HG03469 (cell line): ENCODE results near the gene CCDC170.

ENCODE experiments used
- ATAC-seq: cut with Tn5 transposase; IDR thresholded peaks from one replicate; pipeline ENCODE4 v1.9.1; 2021; ENCODE audit warnings: mild to moderate bottlenecking, moderate library complexity, moderate number of reproducible peaks; ENCODE audit not compliant: unreplicated experiment

Gene CCDC170

GRCh38 chr6:151616091-151616513, 122.3 kb downstream of the CCDC170 start:
- ATAC-seq = no peak

- no peak for ATAC-seq
These were observed 122.8 kb downstream of the CCDC170 start for GRCh38 chr6:151616600-151616999.

DNA sequence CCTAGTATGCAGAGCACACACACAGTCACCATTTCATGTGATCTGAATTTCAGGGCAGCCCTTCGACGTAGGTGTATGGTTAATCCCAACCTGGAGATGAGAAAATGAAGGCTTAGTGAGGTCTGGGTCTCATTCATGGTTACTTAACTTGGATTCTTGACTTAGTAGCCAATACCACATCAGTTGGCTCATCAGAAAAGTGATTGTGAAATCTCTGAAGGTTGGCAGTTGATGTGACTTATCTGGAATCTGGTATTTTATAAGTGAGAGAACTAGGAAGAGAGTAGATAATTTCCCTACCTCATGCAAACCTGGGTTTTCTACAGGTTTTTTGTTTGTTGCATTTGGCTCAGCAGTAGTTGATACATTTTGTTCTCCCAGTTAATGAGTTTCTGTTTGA, 123.7 kb downstream of the CCDC170 start:
- no peak for ATAC-seq

DNA sequence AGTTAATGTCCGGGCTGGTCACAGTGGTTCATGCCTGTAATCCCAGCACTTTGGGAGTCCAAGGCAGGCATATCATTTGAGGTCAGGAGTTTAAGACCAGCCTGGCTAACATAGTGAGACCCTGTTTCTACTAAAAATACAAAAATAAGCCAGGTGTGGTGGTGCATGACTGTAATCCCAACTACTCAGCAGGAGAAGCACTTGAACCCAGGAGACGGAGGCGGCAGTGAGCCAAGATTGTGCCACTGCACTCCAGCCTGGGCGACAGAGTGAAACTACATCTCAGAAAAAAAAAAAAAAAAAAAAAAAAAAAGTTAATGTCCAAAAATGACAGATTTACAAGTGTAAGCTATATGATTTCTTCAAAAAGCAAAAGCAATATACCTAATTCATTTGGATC, 124.9 kb downstream of the CCDC170 start:
- no peak for ATAC-seq

GRCh38 chr6:151620179-151620578, 126.4 kb downstream of the CCDC170 start:
- no peak for ATAC-seq

DNA sequence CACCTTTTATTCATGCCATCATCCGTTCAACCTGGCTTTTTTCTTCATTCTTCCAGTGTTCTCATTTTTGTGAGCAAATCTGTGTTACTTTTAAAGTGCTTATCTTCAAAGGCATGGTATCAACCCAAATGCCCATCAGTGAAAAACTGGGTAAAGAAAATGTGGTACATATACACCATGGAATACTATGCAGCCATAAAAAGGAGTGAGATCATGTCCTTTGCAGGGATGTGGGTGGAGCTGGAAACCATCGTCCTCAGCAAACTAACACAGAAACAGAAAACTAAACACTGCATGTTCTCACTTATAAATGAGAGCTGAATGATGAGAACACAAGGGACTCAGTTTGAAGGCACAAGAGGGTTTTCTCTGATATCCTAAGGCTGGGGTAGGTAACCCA, 130.3 kb downstream of the CCDC170 start:
- ATAC-seq = no peak

GRCh38 chr6:151624481-151624880, 130.7 kb downstream of the CCDC170 start:
- ATAC-seq = no peak

DNA sequence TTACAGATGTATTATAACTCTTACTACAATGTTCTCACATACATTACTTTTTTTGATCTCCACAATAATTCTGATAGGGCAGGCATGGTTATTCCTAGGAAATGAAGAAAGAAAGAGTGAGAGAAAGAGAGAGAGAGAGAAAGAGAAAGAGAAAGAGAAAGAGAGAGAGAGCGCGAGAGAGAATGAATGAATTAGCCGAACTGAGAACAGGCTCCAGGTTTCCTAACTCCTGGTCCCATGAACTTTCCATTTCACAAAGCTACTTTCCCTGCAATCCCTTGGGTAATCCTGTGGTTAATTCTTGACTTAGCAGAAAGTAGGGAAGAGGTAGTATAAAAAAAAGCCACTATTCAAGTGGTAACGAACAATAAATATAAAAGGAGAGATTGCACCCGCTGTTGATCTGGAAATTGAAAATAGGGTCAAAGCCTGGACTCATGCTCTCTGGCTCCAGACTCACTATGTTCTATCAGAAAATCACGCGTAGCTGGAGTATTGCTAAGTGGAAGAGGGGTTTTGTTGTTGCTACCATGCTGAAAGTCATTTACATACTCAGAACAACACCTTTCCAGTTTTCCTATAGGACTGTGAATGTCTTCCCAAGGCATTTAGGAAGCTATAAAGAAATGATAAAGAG, 131.2 kb downstream of the CCDC170 start:
- ATAC-seq = no peak

DNA sequence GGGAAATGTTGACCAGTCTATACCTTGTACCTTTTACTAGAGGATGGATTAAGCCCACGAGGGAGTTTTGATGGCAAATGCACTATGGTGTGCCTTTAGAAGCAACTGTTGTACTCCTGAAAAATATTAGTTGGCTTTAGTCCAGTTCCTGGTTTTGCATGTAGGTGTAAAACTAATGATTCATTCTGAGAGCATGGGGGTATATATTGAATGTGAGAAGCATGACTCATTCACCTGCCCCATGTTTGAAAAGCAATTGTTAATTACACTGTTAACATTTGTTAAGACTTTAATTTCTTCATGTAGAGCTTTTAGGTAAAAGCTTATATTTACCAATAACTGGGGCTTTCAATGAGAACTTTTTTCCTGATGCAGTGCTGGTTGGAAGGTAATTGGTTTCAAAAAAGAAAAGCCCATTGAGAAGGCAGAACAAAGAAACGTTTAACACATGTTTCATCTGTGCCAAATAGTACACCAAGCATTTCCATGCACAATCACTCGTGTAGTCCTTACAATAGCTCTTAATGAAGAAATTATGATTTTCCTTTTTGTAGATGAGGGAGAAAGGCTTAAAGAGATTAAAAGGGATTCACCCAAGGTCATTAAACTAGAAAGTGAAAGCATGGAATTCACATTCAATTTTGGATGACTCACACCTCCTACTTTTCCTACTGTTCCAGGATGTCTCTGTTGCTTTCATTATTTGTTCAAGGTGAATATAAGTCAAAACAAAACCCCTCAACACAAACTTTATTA, 134.1 kb downstream of the CCDC170 start:
- ATAC-seq = peak; percentile 41

GRCh38 chr6:151629791-151630190, 136.0 kb downstream of the CCDC170 start:
- no peak for ATAC-seq

GRCh38 chr6:151630387-151630786, 136.6 kb downstream of the CCDC170 start:
- no peak for ATAC-seq

- ATAC-seq = no peak
These were observed 137.3 kb downstream of the CCDC170 start for GRCh38 chr6:151630991-151631655.

DNA sequence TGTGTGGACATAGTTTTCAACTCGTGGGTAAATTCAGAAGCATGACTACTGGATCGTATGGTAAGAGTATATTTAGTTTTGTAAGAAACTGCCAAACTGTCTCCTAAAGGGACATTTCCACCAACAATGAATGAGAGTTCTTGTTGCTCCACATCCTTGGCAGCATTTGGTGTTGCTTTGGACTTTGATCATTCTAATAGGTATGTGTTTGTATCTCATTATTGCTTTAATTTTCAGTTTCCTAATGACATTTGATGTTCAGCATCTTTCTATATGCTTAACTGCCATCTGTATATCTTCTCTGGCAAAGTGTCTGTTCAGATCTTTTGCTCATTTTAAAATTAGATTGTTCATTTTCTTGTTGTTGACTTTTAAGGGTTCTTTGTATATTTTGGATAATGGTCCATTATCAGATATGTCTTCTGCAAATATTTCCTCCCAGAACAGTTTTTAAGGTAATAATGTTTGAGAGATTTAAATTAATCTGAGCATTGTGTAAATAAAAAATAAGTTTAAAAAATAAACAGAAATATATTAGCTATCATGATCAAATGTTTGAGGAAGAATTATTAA, 138.7 kb downstream of the CCDC170 start:
- no peak for ATAC-seq

- no peak for ATAC-seq
These were observed 139.9 kb downstream of the CCDC170 start for GRCh38 chr6:151633526-151634335.

GRCh38 chr6:151634336-151634720, 140.5 kb downstream of the CCDC170 start:
- no peak for ATAC-seq

DNA sequence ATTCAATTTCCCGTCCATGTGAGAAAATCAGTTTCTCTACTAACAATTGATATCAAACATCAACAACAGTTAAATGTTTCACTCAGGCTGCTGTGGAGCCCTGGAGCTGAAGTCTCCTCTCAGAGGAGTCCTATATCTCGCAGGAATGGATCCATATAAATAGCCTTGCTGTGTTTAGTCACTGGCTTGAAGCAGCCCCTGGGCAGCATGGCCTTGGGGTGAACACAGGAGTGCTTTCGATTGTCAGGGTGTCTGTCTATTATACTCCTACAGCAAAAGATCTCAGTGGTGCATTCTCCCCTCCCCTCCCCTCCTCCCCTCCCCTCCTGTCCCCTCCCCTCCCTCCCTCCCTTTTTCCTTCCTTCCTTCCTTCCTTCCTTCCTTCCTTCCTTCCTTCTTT, 141.9 kb downstream of the CCDC170 start:
- no peak for ATAC-seq

DNA sequence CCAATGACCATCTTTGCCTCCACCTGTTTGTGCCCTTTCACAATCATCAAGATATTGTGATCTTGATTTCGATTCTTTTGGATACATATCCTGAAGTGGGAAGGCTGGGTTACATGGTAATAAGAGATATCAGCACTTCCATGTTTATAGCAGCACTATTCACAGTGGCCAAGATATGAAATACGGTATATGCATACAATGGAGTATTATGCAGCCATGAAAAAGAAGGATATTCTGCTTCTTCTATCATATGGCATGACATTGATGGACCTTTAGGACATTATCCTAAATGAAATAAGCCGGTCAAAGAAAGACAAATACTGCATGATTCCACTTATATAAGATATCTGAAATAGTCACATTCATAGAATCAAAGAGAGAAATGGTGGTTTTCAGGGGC, 144.0 kb downstream of the CCDC170 start:
- ATAC-seq = no peak

DNA sequence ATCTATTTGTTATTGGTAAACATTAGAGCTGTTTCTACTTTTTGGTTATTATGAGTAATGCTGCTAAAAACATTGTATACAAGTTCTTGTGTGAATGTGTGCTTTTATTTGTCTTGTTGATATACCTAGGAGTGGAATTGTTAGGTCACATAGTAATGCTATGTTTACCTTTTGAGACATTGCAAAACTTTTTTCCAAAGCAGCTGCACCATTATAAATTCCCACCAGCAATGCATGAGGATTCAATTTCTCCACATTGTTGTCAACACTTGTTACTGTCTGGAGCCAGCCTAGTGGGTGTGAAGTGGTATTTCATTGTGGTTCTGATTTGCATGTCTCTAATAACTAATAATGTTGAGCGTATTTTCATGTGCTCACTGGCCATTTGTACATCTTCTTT, 145.9 kb downstream of the CCDC170 start:
- no peak for ATAC-seq

DNA sequence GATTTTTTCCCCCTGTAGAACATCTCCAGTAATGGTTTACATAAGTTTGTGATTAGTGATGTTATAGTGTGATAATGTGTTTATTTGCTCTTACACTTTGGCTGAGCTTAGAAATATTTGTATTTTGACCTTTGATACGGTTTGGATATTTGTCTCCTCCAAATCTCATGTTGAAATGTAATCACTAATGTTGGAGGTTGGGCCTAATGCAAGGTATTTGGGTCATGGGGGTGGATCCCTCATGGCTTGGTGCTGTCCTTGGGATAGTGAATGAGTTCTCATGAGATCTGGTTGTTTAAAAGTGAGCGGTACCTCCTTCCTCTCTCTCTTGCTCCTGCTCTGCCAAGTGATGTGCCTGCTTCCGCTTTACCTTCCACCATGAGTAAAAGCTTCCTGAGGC, 147.2 kb downstream of the CCDC170 start:
- no peak for ATAC-seq

- ATAC-seq = no peak
These were observed 154.3 kb downstream of the CCDC170 start for GRCh38 chr6:151647976-151648639.
